CD4-positive, alpha-beta T cell treated with Interleukin-17A for 1 hour (primary cell): Measurements from ENCODE around the gene POLR2A.
"Not testable (repeated sequence)": the region's sequence is repeated elsewhere in the genome, so short reads cannot be mapped to it uniquely, and the experiment has no call there.

Source experiments
- DNase-seq: peaks from one replicate; pipeline ENCODE4 v3.0.0-alpha.2; 2020

The POLR2A gene

GRCh38 chr17:7460850-7461660 is 23.1 kb upstream of the POLR2A start:
- no peak for DNase-seq

DNA sequence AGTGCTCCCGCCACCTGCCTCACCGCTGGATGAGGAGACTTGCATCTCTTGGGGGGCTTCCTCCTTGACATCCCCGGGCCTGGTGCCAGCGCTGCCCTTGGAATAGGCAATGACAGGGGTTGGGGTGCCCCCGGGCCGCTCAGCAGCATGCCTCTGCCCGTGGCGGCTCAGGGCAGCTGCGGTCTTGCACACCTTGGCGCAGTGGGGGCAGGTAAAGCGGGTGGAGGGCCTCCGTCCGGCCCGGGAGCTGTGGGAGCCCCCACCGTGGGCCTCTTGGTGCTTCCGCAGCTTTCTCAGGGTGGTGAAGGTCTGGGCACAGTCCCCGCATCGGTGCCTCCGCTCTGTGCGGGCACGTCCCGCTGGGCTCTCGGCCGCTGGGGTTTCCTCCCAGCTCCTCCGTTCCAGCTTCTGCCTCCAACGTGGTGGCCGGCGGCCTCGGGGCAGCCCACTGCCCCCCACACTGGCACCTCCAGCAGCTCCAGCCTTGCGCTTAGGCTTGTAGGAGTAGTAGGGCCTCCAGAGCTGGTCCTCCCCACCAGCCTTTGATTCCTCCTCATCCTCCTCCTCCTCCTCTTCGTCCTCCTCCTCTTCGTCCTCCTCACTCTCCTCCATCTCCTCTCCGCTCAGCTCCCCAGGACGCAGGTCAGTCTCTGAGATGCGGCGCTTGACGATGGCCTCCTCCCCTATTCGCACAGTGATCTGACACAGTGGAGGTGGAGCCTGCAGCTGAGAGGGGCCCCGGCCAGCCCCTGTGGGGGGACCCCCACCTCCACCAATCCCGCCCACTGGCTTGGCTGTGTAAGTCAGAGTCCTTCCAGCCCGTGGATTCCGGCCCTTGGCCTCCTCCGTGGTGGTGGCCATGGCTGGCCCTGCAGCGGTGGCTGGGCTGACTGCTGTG is 21.4 kb upstream of the POLR2A start:
- no peak for DNase-seq

- DNase-seq: no peak
Measured at GRCh38 chr17:7463372-7463846, 20.8 kb upstream of the POLR2A start.

- no peak for DNase-seq
Measured at GRCh38 chr17:7464081-7464480, 20.1 kb upstream of the POLR2A start.

GRCh38 chr17:7465597-7466275 is 18.4 kb upstream of the POLR2A start:
- no peak for DNase-seq

GRCh38 chr17:7466318-7466638 is 17.9 kb upstream of the POLR2A start:
- DNase-seq: no peak

- DNase-seq: no peak
Measured at GRCh38 chr17:7466639-7467341, 17.4 kb upstream of the POLR2A start.

DNA sequence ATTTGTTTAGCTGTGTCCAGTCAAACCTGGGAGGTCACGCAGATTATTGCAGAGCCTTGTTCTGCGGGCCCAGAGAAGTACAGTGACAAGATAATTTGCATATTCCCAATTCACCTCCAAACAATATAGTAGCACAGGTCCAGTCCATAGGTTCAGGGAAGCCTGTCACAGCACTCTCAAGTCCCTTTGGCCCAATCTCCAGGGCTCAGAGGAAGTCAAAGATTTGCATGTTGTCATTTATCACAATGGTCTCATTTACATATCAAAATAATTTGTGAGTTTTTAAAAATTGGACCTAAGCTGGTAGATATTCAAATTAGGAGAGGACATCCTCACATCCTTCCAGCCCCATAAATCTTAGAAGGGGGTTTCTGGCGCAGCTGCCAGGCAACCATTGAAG is 16.7 kb upstream of the POLR2A start:
- no peak for DNase-seq

GRCh38 chr17:7468290-7468689 is 15.9 kb upstream of the POLR2A start:
- DNase-seq: no peak

GRCh38 chr17:7468804-7469389 is 15.3 kb upstream of the POLR2A start:
- no peak for DNase-seq

DNA sequence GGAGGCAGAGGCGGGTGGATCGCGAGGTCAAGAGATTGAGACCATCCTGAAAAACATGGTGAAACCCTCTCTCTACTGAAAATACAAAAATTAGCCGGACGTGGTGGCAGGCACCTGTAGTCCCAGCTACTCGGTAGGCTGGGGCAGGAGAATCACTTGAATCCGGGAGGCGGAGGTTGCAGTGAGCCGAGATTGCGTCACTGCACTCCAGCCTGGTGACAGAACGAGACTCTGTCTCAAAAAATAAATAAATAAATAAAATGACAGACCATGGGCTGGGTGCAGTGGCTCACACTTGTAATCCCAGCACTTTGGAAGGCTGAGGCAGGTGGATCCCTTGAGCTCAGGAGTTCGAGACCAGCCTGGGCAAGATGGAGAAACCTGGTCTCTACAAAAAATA is 14.3 kb upstream of the POLR2A start:
- not testable (repeated sequence) for DNase-seq

- DNase-seq: not testable (repeated sequence)
Measured at GRCh38 chr17:7470457-7470973, 13.7 kb upstream of the POLR2A start.

DNA sequence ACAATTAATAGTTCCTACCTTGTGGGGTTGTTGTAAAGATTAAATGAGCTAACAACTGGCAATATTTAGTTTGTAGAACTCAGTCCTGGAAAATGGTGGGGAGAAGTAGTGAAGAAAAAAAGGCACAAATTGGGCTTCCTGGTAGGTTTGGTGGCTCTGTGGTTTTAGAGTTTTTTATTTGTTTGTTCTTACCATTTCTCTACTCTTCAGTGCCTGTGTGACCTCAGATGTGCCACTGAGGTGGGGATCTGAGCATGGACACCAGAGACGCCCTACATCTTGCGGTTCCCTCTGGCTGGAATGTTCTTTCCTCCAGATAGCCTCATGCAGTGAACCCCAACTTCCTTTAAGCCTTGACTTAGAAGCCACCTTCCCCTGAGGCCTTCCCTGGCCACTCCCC is 12.4 kb upstream of the POLR2A start:
- DNase-seq: no peak

- not testable (repeated sequence) for DNase-seq
Measured at GRCh38 chr17:7474767-7475166, 9.4 kb upstream of the POLR2A start.

DNA sequence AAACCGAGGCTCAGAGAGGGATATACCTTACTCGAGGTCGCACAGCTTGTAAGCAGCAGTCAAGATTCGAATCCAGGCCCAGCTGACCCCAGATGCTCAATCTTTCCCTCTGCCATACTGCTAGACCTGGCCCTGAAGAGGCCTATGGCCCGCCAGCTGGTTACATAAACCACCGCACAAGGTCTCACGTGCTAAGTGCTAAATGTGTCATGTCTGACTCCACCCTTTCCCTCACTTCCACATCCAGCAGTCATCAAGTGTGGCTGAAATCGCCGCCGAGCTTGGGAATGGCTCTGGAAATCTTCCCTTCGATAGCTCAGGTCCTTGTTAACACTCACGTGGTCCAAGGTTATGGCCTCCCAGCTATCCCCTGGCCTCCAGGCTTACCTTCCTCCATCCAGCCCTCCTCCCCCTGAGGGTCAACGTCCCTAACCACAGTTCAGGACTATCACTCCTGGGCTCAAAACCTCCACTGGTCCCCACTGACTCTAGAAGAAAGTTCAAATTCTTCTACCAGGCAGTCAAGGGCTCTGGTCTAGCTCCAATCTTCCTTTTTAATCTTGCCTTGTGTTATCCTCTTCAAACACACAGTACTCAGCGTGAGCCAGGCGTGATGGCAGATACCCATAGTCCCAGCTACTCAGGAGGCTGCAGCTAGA is 8.3 kb upstream of the POLR2A start:
- peak; percentile 42 for DNase-seq

DNA sequence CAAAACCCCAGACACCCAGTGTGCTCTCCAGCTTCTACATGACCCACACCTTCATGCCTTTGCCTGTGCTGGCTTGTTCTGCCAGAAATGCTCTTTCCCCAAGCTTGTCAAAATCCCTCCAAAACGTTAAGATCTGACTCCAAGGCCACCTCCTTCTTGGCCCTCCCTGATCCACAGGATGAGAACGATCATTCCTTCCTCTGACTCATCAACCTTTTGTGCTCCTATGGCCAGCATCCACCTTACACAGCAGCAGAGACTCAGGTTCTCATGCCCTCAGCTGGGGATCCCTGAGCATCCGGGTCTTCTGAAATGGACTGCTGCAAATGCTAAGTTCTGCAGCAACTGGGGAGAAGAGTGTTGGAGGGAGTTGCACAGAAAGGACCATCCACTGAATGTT is 7.7 kb upstream of the POLR2A start:
- no peak for DNase-seq

- DNase-seq: no peak
Measured at GRCh38 chr17:7476951-7477350, 7.2 kb upstream of the POLR2A start.

- DNase-seq: no peak
Measured at GRCh38 chr17:7477392-7478275, 6.5 kb upstream of the POLR2A start.

DNA sequence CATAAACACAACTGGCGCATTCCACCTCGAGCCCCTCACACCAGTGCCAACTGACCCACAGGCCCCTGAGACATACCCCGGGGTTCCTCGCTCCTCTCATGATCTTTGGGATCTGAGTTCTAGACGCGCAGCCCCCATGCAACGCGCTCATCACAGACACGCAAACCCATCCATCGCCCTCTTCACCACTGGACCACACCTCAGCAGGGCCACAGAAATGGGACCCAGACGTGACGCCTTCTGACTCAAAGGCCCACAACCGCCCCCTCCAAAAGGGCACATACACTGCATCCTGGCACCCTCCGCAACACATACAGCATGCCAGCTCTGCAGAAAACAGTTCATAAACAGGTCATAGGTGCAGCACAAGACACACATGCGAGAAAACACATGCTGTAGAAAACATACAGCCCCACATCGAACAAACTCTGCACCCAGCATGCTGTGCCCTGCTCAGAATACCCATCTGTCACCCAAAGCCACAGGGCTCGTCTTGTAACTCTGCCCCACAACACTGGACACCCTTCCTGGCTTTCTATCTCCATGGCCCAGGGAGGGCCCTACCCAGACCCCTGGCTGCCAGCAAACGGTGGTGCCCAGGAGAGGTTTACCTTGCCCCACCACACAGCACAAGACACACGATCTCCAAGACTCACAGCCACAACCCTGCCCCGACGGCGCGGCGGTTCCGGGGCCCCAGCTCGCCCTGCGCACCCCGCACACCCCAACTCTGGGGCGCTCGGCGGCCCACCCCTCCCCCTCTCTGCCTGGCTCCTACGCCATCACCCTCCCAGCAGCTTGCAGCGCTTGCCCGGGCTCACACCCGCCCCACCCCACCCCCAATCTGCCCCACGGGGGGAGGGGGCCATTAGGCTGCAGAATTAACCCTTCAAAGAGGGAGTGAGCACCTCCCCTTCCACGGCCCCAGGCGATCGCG is 5.6 kb upstream of the POLR2A start:
- peak; percentile 85 for DNase-seq
